Measurements from ENCODE around the gene FSTL5.

The FSTL5 gene

GRCh38 chr4:161936625-161937550 is 226.9 kb downstream of the FSTL5 start:
- no peak for DNase-seq

- no peak for DNase-seq
Observed at GRCh38 chr4:161931089-161931488, 232.7 kb downstream of the FSTL5 start.

- DNase-seq = no peak
Observed at GRCh38 chr4:161929956-161930355, 233.8 kb downstream of the FSTL5 start.

- no peak for DNase-seq
Observed at GRCh38 chr4:161926033-161926828, 237.6 kb downstream of the FSTL5 start.

- no peak for DNase-seq
Observed at GRCh38 chr4:161920304-161921052, 243.3 kb downstream of the FSTL5 start.

- no peak for DNase-seq
Observed at GRCh38 chr4:161919442-161920220, 244.2 kb downstream of the FSTL5 start.

- no peak for DNase-seq
Observed at GRCh38 chr4:161916035-161916434, 247.8 kb downstream of the FSTL5 start.

GRCh38 chr4:161907590-161907955 is 256.2 kb downstream of the FSTL5 start:
- DNase-seq = no peak

GRCh38 chr4:161906836-161907589 is 256.8 kb downstream of the FSTL5 start:
- no peak for DNase-seq

GRCh38 chr4:161900110-161900509 is 263.7 kb downstream of the FSTL5 start:
- no peak for DNase-seq

- DNase-seq = no peak
Observed at GRCh38 chr4:161894493-161895167, 269.2 kb downstream of the FSTL5 start.

- DNase-seq = no peak
Observed at GRCh38 chr4:161894014-161894413, 269.8 kb downstream of the FSTL5 start.

- DNase-seq = no peak
Observed at GRCh38 chr4:161893566-161893965, 270.2 kb downstream of the FSTL5 start.

- peak; percentile 34 for DNase-seq
Observed at GRCh38 chr4:161892951-161893350, 270.8 kb downstream of the FSTL5 start.

GRCh38 chr4:161883157-161883556 is 280.6 kb downstream of the FSTL5 start:
- no peak for DNase-seq

GRCh38 chr4:161881370-161881769 is 282.4 kb downstream of the FSTL5 start:
- DNase-seq = no peak

- DNase-seq = no peak
Observed at GRCh38 chr4:161869511-161869910, 294.3 kb downstream of the FSTL5 start.

GRCh38 chr4:161856711-161857326 is 307.0 kb downstream of the FSTL5 start:
- DNase-seq = no peak

GRCh38 chr4:161850631-161851030 is 313.2 kb downstream of the FSTL5 start:
- DNase-seq = no peak

- no peak for DNase-seq
Observed at GRCh38 chr4:161841759-161842158, 322.0 kb downstream of the FSTL5 start.

- DNase-seq = peak; percentile 59
Observed at GRCh38 chr4:161829591-161829990, 334.2 kb downstream of the FSTL5 start.
